ENCODE data around the gene LYPLA2. TPM values are rescaled to one million over a fixed set of nuclear protein-coding genes. Genes with fewer than 3 reads are reported as not detected.

Gene LYPLA2
- total and polyA plus RNA-seq, 2 of the 8 experiments (the other 6 are each of a cell fraction or from before 2014, with no cell fraction given) = 138 to 211 TPM

GRCh38 chr1:23799570-23800399 is 8.8 kb downstream of the LYPLA2 start:
- WGBS, 2 experiments (ENCODE audit: extremely low coverage in 1 of 2, insufficient coverage in 1 of 2, insufficient read length in 1 of 2, insufficient replicate concordance in 2 of 2, low coverage in 1 of 2, low lambda C conversion rate in 2 of 2, missing lambda C conversion rate in 1 of 2) = 2% methylated on average over 30 of the region's 48 CpGs; no CpG with 5 or more reads in 1 of the 2 experiments
- H2AFZ ChIP-seq (ENCODE audit: low read length) = no peak overlapping the region
- TF ChIP-seq HDAC2 (IDR thresholded peaks at IDR 0.05; ENCODE audit: borderline replicate concordance in 1 of 2, low read depth in 2 of 2, low read length in 2 of 2) (0 out of 4 replicates have a peak, but pooled peaks have one; percentile 4 to 18), MAX (IDR thresholded peaks at IDR 0.05) (peak; percentile 43; the same call in 1 of the 2 replicates), POLR2AphosphoS5 (IDR thresholded peaks at IDR 0.05; ENCODE audit: low read depth, low read length) (peak; percentile 22), CBX5 (IDR thresholded peaks at IDR 0.05; ENCODE audit: low read depth, low read length) (no peak), USF2 (IDR thresholded peaks at IDR 0.05; ENCODE audit: low read length) (peak; percentile 68), ASH2L (IDR thresholded peaks at IDR 0.05; ENCODE audit: low read length) (peak; percentile 41), GTF2F1 (IDR thresholded peaks at IDR 0.05; ENCODE audit: borderline replicate concordance, low read depth, low read length) (no peak), MAFK (IDR thresholded peaks at IDR 0.05; ENCODE audit: low read depth, low read length) (no peak), GABPA (IDR thresholded peaks at IDR 0.05; ENCODE audit: borderline replicate concordance, insufficient read depth, low read length) (no peak)

More at GRCh38 chr1:23799570-23800399, 8.8 kb downstream of the LYPLA2 start:
- Histone ChIP-seq H3K4me1 (replicated peaks in 1 of 4; ENCODE audit: control insufficient read depth in 3 of 4, insufficient read depth in 4 of 4, low read length in 3 of 4) (peaks cover 0 to 12% (median 9%) of the 10 kb centered on the region in 4 experiments; a peak in 5 of 7 replicates), H3K4ac (replicated peaks; ENCODE audit: insufficient read length, low read depth, low read length) (no peak overlapping the region), H3K14ac (ENCODE audit: insufficient read length) (no peak overlapping the region), H3K9ac (replicated peaks in 1 of 4; ENCODE audit: extremely low read depth in 1 of 4, low read depth in 3 of 4, low read length in 3 of 4) (peak overlapping the region; percentile 33 to 82 (median 45)), H3K79me1 (ENCODE audit: low read depth, low read length) (no peaks in the 10 kb centered on the region), H4K20me1 (replicated peaks in 1 of 2; ENCODE audit: control insufficient read depth in 1 of 2, insufficient read depth in 2 of 2, low read length in 2 of 2) (peaks cover 2 to 4% of the 10 kb centered on the region in 2 experiments), H2BK12ac (ENCODE audit: low read depth, low read length) (peak overlapping the region; percentile 53; the same call in 1 of the 2 replicates), H2BK5ac (ENCODE audit: low read depth, low read length) (peak overlapping the region; percentile 79; the same call in 1 of the 2 replicates), H3K27ac (ENCODE audit: low read depth, low read length) (no peak overlapping the region), H2BK20ac (ENCODE audit: low read length) (no peak overlapping the region), H4K91ac (replicated peaks; ENCODE audit: insufficient read length, low read length) (peak overlapping the region; percentile 79), H3K18ac (ENCODE audit: extremely low read depth, low read length) (peak overlapping the region; percentile 83), H3K23ac (ENCODE audit: insufficient read length) (no peak overlapping the region), H2BK120ac (replicated peaks; ENCODE audit: low read depth, low read length) (peak overlapping the region; percentile 69), H4K5ac (ENCODE audit: insufficient read length, low read depth, low read length) (peak overlapping the region; percentile 21), H2AK5ac (ENCODE audit: low read depth, low read length) (no peak overlapping the region), H3K23me2 (ENCODE audit: low read depth, low read length) (peaks cover 16% of the 10 kb centered on the region), H3K4me3 (ENCODE audit: extremely low read depth in 1 of 4, insufficient read depth in 2 of 4, low read depth in 3 of 4, low read length in 4 of 4) (peak overlapping the region; percentile 57 to 81 (median 70)), H3K27me3 (replicated peaks in 1 of 4; ENCODE audit: control insufficient read depth in 3 of 4, extremely low read depth in 1 of 4, insufficient read depth in 3 of 4, low read length in 3 of 4) (no peaks in the 10 kb centered on the region; a peak in 1 of 7 replicates), H3K9me3 (ENCODE audit: insufficient read depth in 2 of 2, low read depth in 1 of 2, low read length in 1 of 2) (no peaks in the 10 kb centered on the region), H3K36me3 (ENCODE audit: control insufficient read depth in 2 of 4, insufficient read depth in 4 of 4, low read length in 3 of 4) (peaks cover 6 to 19% (median 16%) of the 10 kb centered on the region in 4 experiments; a peak in 5 of 8 replicates), H3K79me2 (ENCODE audit: control insufficient read depth in 1 of 2, insufficient read depth in 2 of 2, low read length in 2 of 2) (no peaks in the 10 kb centered on the region), H4K8ac (ENCODE audit: extremely low read depth, insufficient read depth, low read length) (peak overlapping the region; percentile 28; the same call in 1 of the 2 replicates), H3K4me2 (ENCODE audit: insufficient read depth in 1 of 2, low read depth in 2 of 2, low read length in 2 of 2) (peak overlapping the region; percentile 89 to 95), H3K56ac (replicated peaks; ENCODE audit: insufficient read length, low read depth, low read length) (peak overlapping the region; percentile 52), H2BK15ac (ENCODE audit: low read length) (peak overlapping the region; percentile 90; the same call in 1 of the 2 replicates)
- FAIRE-seq (no peak), DNase-seq (ENCODE audit: low read depth in 1 of 2, low spot score in 2 of 2) (peak in 1 of 2 experiments; percentile 68)
- POLR2A ChIA-PET (ENCODE audit: partially characterized antibody) = interaction anchor here (0.6 to 16.2 kb wide), 15 partner anchors 8 to 352 kb away, joined by 3 to 192 read pairs (median 4); partner anchors contain the start of genes HMGCL, LYPLA2, PITHD1 and PNRC2
- CTCF ChIA-PET (ENCODE audit: partially characterized antibody) = interaction anchor here (1.4 to 5.3 kb wide), 9 partner anchors 10 to 117 kb away, joined by 3 to 66 read pairs (median 6); no protein-coding TSS in a partner anchor

All from H1 (cell line).